ENCODE data around the gene ZSCAN16. TPM values are rescaled to one million over a fixed set of nuclear protein-coding genes. Genes with fewer than 3 reads are reported as not detected.

The ZSCAN16 gene
- 1.8 and 2.8 TPM in 2 replicates for total RNA-seq

DNA sequence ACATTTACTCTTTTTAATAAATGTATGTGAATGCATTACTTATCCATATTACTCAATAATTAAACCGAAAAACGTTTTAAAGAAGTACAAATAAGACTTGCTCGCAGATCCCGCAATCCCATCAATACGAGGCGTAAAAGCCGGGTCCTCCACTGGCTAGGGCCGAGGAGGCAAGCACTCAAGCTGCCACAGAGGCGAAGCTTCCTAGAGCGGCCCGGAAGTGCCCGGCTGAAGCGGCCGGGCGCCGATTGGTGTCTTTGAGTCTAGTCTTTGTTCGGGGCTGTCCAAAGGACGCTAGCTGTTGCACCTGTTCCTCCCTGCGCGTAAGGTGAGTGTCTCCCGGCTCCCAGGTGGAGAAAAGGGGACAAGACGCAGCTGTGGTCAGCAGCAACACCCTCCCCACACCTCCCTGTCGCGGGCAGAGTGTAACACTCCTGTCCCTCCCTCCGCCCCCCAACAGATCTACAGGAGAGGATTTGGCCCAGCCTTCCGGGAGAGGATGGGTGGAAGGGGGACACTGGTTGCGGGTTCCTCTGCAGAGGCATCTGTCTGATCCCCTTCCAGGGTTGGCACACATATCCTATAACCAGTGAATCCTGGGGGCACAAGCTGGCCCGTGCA, at the start of gene ZSCAN16:
Gene ZSCAN16, plus strand, starts transcription at position 260 of the 621 bp plus-strand sequence. CDS start 835 bp downstream, outside the sequence.

DNA sequence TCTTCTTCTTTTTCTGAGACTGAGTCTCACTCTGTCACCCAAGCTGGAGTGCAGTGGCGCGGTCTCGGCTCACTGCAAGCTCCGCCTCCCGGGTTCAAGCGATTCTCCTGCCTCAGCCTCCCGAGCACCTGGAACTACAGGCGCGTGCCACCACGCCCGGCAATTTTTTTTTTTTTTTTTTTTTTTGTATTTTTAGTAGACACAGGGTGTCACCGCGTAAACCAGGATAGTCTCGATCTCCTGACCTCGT, 44.1 kb upstream of the ZSCAN16 start, which contains the start of gene ZNF165:
Gene ZNF165, plus strand, starts transcription at position 188 of the 250 bp plus-strand sequence. CDS start 4,913 bp downstream, outside the sequence.

DNA sequence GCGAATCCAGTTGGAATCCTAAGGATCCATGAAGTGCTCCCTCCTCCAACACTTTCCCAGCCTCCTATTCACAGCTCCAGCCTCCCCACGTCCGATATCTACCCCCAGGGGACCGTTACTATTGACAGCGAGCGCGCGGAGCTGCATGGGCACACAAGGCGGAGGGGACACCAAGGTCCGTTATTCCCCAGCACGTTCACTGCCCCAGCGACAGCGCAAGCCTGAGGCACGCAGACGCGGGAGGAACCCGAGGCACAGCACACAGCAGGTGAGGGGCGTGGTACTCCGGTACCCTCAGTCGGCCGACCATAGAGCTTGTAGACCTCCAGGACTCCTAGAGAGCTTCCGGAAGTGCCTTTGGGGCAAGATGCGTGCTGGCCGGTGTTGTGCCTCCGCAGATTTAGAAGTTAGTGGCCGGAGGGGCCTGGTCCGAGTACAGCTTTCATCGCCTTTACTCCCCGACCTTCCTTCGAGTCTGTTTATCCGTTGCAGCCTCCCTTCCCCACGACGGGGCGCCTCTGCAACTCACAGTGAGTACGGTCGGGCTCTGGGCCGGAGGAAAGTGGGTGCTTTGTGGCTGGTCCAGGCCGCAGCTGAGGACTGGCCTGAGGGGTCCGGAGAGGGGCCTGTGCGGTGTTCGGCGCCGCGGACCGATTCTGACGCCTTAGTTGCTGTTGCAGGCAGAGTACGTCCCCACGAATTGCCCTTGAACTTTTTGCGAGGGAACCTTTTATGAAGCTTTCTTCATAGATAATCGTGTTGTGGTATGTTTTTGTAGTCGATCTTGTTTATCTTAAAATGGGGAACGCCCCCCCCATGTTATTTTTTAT, 17.3 kb downstream of the ZSCAN16 start, which contains the start of gene ZKSCAN8:
Gene ZKSCAN8, plus strand, starts transcription at position 384 of the 830 bp plus-strand sequence. CDS start 6,525 bp downstream, outside the sequence.

Other genes starting within 250 kb of the ZSCAN16 start
- gene OR2B2, start 212.2 kb upstream of the ZSCAN16 start, total RNA-seq: not detected in 2 replicates
- gene OR2B6, start 167.4 kb upstream of the ZSCAN16 start, total RNA-seq: not detected in 2 replicates
- 0.46 and 0.57 TPM in 2 replicates for gene ZNF165, start 44.0 kb upstream of the ZSCAN16 start, total RNA-seq
- 11.9 and 14.5 TPM in 2 replicates for gene ZKSCAN8, start 17.3 kb downstream of the ZSCAN16 start, total RNA-seq
- 7.3 and 8.8 TPM in 2 replicates for gene ZSCAN9, start 100.7 kb downstream of the ZSCAN16 start, total RNA-seq
- gene ZKSCAN4, start 127.7 kb downstream of the ZSCAN16 start, total RNA-seq: 5.3 and 5.6 TPM in 2 replicates
- gene NKAPL, start 134.7 kb downstream of the ZSCAN16 start, total RNA-seq: 1.8 and 2.0 TPM in 2 replicates
- 9.1 and 12.3 TPM in 2 replicates for gene ZSCAN26, start 142.5 kb downstream of the ZSCAN16 start, total RNA-seq
- 2.7 and 3.3 TPM in 2 replicates for gene PGBD1, start 157.0 kb downstream of the ZSCAN16 start, total RNA-seq
- gene ZSCAN31, start 211.5 kb downstream of the ZSCAN16 start, total RNA-seq: 7.8 and 16.2 TPM in 2 replicates
- 3.7 and 5.0 TPM in 2 replicates for gene ZKSCAN3, start 225.3 kb downstream of the ZSCAN16 start, total RNA-seq